Vagina (tissue), 2 donors: ENCODE results near the gene SVIL. TPM values are rescaled to one million over a fixed set of nuclear protein-coding genes. Genes with fewer than 3 reads are reported as not detected.
"Not testable (repeated sequence)": the region's sequence is repeated elsewhere in the genome, so short reads cannot be mapped to it uniquely, and the experiment has no call there.

ENCODE experiments used
- DNase-seq, 2 donors: peaks; one replicate each; pipeline ENCODE4 v3.0.0-alpha.2; 2017; ENCODE audit errors: extremely low spot score in 2 of 2
- H3K27ac ChIP-seq: fragments of 200-600 bp; sonication (generic); one replicate; pipeline ENCODE4 v1.5.1; 2019
- H3K27me3 ChIP-seq: fragments of 200-600 bp; sonication (generic); one replicate; pipeline ENCODE4 v1.5.1; 2019
- H3K36me3 ChIP-seq, 2 donors: fragments of 200-600 bp; sonication (generic); one replicate each; pipeline ENCODE4 v1.5.1; 2017 to 2019
- H3K4me1 ChIP-seq: fragments of 200-600 bp; sonication (generic); one replicate; pipeline ENCODE4 v1.5.1; 2019
- H3K4me3 ChIP-seq, 2 donors: fragments of 200-600 bp; sonication (generic); 1 replicate in 1 of 2; 2 replicates in 1 of 2; pipeline ENCODE4 v1.5.1; 2016 to 2019
- H3K9me3 ChIP-seq: fragments of 200-600 bp; sonication (generic); one replicate; pipeline ENCODE4 v1.5.1; 2019
- CTCF ChIP-seq, 3 experiments: fragments of 450-650 bp in 2 of 3; fragments of 200-600 bp in 1 of 3; sonication (generic) in 1 of 3; IDR thresholded peaks; one replicate each; pipeline ENCODE4 v1.5.1; 2017 to 2019; ENCODE audit warnings: antibody characterized with exemption in 3 of 3, mild to moderate bottlenecking in 2 of 3, moderate library complexity in 2 of 3
- POLR2A ChIP-seq, 2 donors: fragments of 450-650 bp; IDR thresholded peaks; one replicate each; pipeline ENCODE4 v1.6.1; 2017; ENCODE audit warnings: antibody characterized with exemption in 2 of 2, mild to moderate bottlenecking in 2 of 2, moderate library complexity in 2 of 2
- POLR2AphosphoS5 ChIP-seq, 2 donors: sonication (generic); formaldehyde crosslinking; IDR thresholded peaks; one replicate each; pipeline ENCODE4 v1.9.0; 2017; ENCODE audit warnings: antibody characterized with exemption in 2 of 2, mild to moderate bottlenecking in 2 of 2, low read depth in 1 of 2; ENCODE audit not compliant: insufficient read depth in 1 of 2
- intact Hi-C: fragments of 100-400 bp; cut with DNase I; formaldehyde crosslinking; loops from one replicate; pipeline ENCODE4 v1.15.1; 2023
- total RNA-seq: library from RNA; depleted of rRNA; stranded (reverse); fragments of >200 nt; gene quantifications from one replicate; pipeline ENCODE4 v1.2.3, GENCODE V29; 2016

SVIL gene
- total RNA-seq, 1 donor from 2014 or later = 111 TPM

- Histone ChIP-seq H3K27me3 (no peaks in the 10 kb centered on the region), H3K4me1 (peaks cover 35% of the 10 kb centered on the region), H3K27ac (peak overlapping the region; percentile 67), H3K9me3 (no peaks in the 10 kb centered on the region), H3K36me3 (peaks cover 0 to 48% of the 10 kb centered on the region in 2 donors), H3K4me3 (no peak overlapping the region)
- TF ChIP-seq POLR2A (IDR thresholded peaks at IDR 0.05) = no peak
- TF ChIP-seq CTCF (IDR thresholded peaks at IDR 0.05) = no peak
- no peak for TF ChIP-seq POLR2AphosphoS5 (IDR thresholded peaks at IDR 0.05; ENCODE audit: insufficient read depth in 1 of 2, low read depth in 1 of 2)
- intact Hi-C loops = no loop called here
- DNase-seq = no peak
These were observed 163.3 kb downstream of the SVIL start for GRCh38 chr10:29471544-29471859.

- H3K4me1 ChIP-seq = peaks cover 35% of the 10 kb centered on the region
- H3K9me3 ChIP-seq = no peaks in the 10 kb centered on the region
- H3K36me3 ChIP-seq = peaks cover 0 to 48% of the 10 kb centered on the region in 2 donors
- intact Hi-C loops = no loop called here
- H3K27ac ChIP-seq = peak overlapping the region; percentile 67
- peak in 1 of 2 donors; percentile 83 for DNase-seq
- no peaks in the 10 kb centered on the region for H3K27me3 ChIP-seq
- no peak for TF ChIP-seq CTCF (IDR thresholded peaks at IDR 0.05)
- no peak overlapping the region for H3K4me3 ChIP-seq
These were observed 163.8 kb downstream of the SVIL start for GRCh38 chr10:29470843-29471543.

GRCh38 chr10:29470355-29470705, 164.4 kb downstream of the SVIL start:
- peaks cover 35% of the 10 kb centered on the region for H3K4me1 ChIP-seq

GRCh38 chr10:29469481-29470354, 165.1 kb downstream of the SVIL start:
- no peak for TF ChIP-seq CTCF (IDR thresholded peaks at IDR 0.05)
- no peak for TF ChIP-seq POLR2AphosphoS5 (IDR thresholded peaks at IDR 0.05; ENCODE audit: insufficient read depth in 1 of 2, low read depth in 1 of 2)
- no peak for TF ChIP-seq POLR2A (IDR thresholded peaks at IDR 0.05)
- Histone ChIP-seq H3K9me3 (no peaks in the 10 kb centered on the region), H3K4me3 (no peak overlapping the region), H3K27me3 (no peaks in the 10 kb centered on the region), H3K36me3 (peaks cover 0 to 56% of the 10 kb centered on the region in 2 donors), H3K27ac (peak overlapping the region; percentile 67), H3K4me1 (peaks cover 35% of the 10 kb centered on the region)
- DNase-seq = no peak
- intact Hi-C loops = no loop called here

More at GRCh38 chr10:29470355-29470705, 164.4 kb downstream of the SVIL start:
- Histone ChIP-seq H3K27ac (peak overlapping the region; percentile 67), H3K4me3 (no peak overlapping the region), H3K27me3 (no peaks in the 10 kb centered on the region), H3K36me3 (peaks cover 0 to 50% of the 10 kb centered on the region in 2 donors), H3K9me3 (no peaks in the 10 kb centered on the region)
- no peak for TF ChIP-seq CTCF (IDR thresholded peaks at IDR 0.05)
- no peak for TF ChIP-seq POLR2A (IDR thresholded peaks at IDR 0.05)
- no peak for TF ChIP-seq POLR2AphosphoS5 (IDR thresholded peaks at IDR 0.05; ENCODE audit: insufficient read depth in 1 of 2, low read depth in 1 of 2)
- intact Hi-C loops = no loop called here
- DNase-seq = no peak

- no peaks in the 10 kb centered on the region for H3K9me3 ChIP-seq
- H3K27me3 ChIP-seq = no peaks in the 10 kb centered on the region
- no peak for DNase-seq
- H3K4me3 ChIP-seq = no peak overlapping the region
- H3K36me3 ChIP-seq = peaks cover 0 to 66% of the 10 kb centered on the region in 2 donors
- peak overlapping the region; percentile 12 for H3K27ac ChIP-seq
- TF ChIP-seq CTCF (IDR thresholded peaks at IDR 0.05) = no peak
- TF ChIP-seq POLR2AphosphoS5 (IDR thresholded peaks at IDR 0.05; ENCODE audit: insufficient read depth in 1 of 2, low read depth in 1 of 2) = no peak
- TF ChIP-seq POLR2A (IDR thresholded peaks at IDR 0.05) = no peak
- peaks cover 11% of the 10 kb centered on the region for H3K4me1 ChIP-seq
- intact Hi-C loops = no loop called here
These were observed 169.4 kb downstream of the SVIL start for GRCh38 chr10:29465384-29465783.

GRCh38 chr10:29464671-29465171, 170.1 kb downstream of the SVIL start:
- intact Hi-C loops, DNase-seq, H3K4me3 ChIP-seq, H3K27me3 ChIP-seq, H3K9me3 ChIP-seq, H3K4me1 ChIP-seq: not testable (repeated sequence)
- peaks cover 0 to 64% of the 10 kb centered on the region in 2 donors for H3K36me3 ChIP-seq
- peak overlapping the region; percentile 12 for H3K27ac ChIP-seq
